HEK293T (cell line): Measurements from ENCODE around the gene PTPRM.

Experiments
- BHLHE40 ChIP-seq: fragments of 450-650 bp; IDR thresholded peaks from 2 replicates; pipeline ENCODE4 v1.6.1; 2016; ENCODE audit warnings: mild to moderate bottlenecking, moderate library complexity, borderline replicate concordance
- FOXA1 ChIP-seq: fragments of 450-650 bp; IDR thresholded peaks from 2 replicates; pipeline ENCODE4 v1.6.1; 2016; ENCODE audit warnings: mild to moderate bottlenecking
- HDGF ChIP-seq: fragments of 450-650 bp; IDR thresholded peaks from 2 replicates; pipeline ENCODE4 v1.6.1; 2017; ENCODE audit warnings: antibody characterized with exemption, borderline replicate concordance
- L3MBTL2 ChIP-seq: fragments of 450-650 bp; conservative IDR thresholded peaks from 2 replicates; pipeline ENCODE4 v1.6.1; 2016; ENCODE audit warnings: mild to moderate bottlenecking
- PKNOX1 ChIP-seq: fragments of 450-650 bp; IDR thresholded peaks from 2 replicates; pipeline ENCODE4 v1.6.1; 2016
- SUZ12 ChIP-seq: fragments of 450-650 bp; IDR thresholded peaks from 2 replicates; pipeline ENCODE4 v1.6.1; 2016; ENCODE audit warnings: mild to moderate bottlenecking

DNA sequence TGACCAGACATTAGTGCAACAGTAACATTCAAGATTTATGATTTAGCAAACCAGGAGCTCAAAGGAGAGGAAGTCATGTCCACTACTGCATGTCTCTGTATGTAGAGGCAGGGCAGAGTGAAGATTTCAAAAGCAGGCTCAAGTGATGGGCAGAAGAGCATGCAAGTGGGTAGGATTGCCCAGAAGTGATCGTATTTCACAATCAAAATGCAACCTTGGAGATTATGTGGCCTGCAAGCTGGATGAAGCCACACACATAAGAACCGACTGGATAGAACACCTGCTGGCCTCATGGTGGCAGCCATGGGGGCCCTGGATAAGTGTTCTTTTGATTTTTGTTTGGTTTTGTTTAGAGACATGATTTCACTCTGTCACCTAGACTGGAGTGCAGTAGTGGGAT is 755.4 kb downstream of the PTPRM start:
- no peak for TF ChIP-seq PKNOX1
- no peak for TF ChIP-seq HDGF
- TF ChIP-seq SUZ12 = no peak
- no peak for TF ChIP-seq FOXA1
- no peak for TF ChIP-seq BHLHE40
- TF ChIP-seq L3MBTL2 = no peak
